DMS153 (cell line): ENCODE data around the gene CD28.

Experiments used
- DNase-seq: peaks from one replicate; lab custom pipeline; 2025; lab: John Stamatoyannopoulos, UW

CD28 gene

GRCh38 chr2:203718087-203718486 lies 11.6 kb downstream of the CD28 start:
- DNase-seq, result no peak

- no peak for DNase-seq
These were observed 13.3 kb downstream of the CD28 start for GRCh38 chr2:203719456-203720410.

- peak; percentile 9 for DNase-seq
These were observed 14.7 kb downstream of the CD28 start for GRCh38 chr2:203720915-203721672.

- DNase-seq, result no peak
These were observed 15.4 kb downstream of the CD28 start for GRCh38 chr2:203721781-203722300.

GRCh38 chr2:203722411-203722810 lies 16.0 kb downstream of the CD28 start:
- DNase-seq, result peak; percentile 61

GRCh38 chr2:203728321-203728720 lies 21.9 kb downstream of the CD28 start:
- no peak for DNase-seq

GRCh38 chr2:203730076-203730729 lies 23.8 kb downstream of the CD28 start:
- DNase-seq, result no peak

- DNase-seq, result no peak
These were observed 24.4 kb downstream of the CD28 start for GRCh38 chr2:203730883-203731282.

- DNase-seq, result peak; percentile 10
These were observed 25.9 kb downstream of the CD28 start for GRCh38 chr2:203732092-203732952.

- no peak for DNase-seq
These were observed 26.6 kb downstream of the CD28 start for GRCh38 chr2:203732953-203733510.

GRCh38 chr2:203733684-203734083 lies 27.2 kb downstream of the CD28 start:
- no peak for DNase-seq

- no peak for DNase-seq
These were observed 28.0 kb downstream of the CD28 start for GRCh38 chr2:203734276-203734983.

- DNase-seq, result no peak
These were observed 30.9 kb downstream of the CD28 start for GRCh38 chr2:203737360-203737759.

GRCh38 chr2:203739351-203739750 lies 32.9 kb downstream of the CD28 start:
- no peak for DNase-seq

- no peak for DNase-seq
These were observed 34.4 kb downstream of the CD28 start for GRCh38 chr2:203740871-203741281.

- DNase-seq, result no peak
These were observed 35.1 kb downstream of the CD28 start for GRCh38 chr2:203741566-203741965.

GRCh38 chr2:203743441-203743981 lies 37.1 kb downstream of the CD28 start:
- no peak for DNase-seq

- DNase-seq, result no peak
These were observed 37.7 kb downstream of the CD28 start for GRCh38 chr2:203744091-203744490.

- DNase-seq, result no peak
These were observed 38.8 kb downstream of the CD28 start for GRCh38 chr2:203745267-203745666.
